Peyer's patch (tissue), 4 donors: ENCODE measurements around the gene CD248. TPM values are rescaled to one million over a fixed set of nuclear protein-coding genes. Genes with fewer than 3 reads are reported as not detected.

ENCODE experiments used
- DNase-seq, 3 donors: peaks; one replicate each; pipeline ENCODE4 v3.0.0-alpha.2; 2017 to 2019
- H3K27ac ChIP-seq, 4 donors: fragments of 200-600 bp; sonication (generic); one replicate each; pipeline ENCODE4 v1.5.1; 2016 to 2019
- H3K27me3 ChIP-seq, 2 donors: fragments of 200-600 bp; sonication (generic); one replicate each; pipeline ENCODE4 v1.5.1; 2019
- H3K36me3 ChIP-seq, 3 donors: fragments of 200-600 bp; sonication (generic); one replicate each; pipeline ENCODE4 v1.5.1; 2016 to 2019
- H3K4me1 ChIP-seq, 4 donors: fragments of 200-600 bp; sonication (generic); one replicate each; pipeline ENCODE4 v1.5.1; 2016 to 2019
- H3K4me3 ChIP-seq, 4 donors: fragments of 200-600 bp; sonication (generic); 1 replicate in 3 of 4; 2 replicates in 1 of 4; pipeline ENCODE4 v1.5.1; 2016 to 2019; ENCODE audit warnings: mild to moderate bottlenecking in 1 of 4
- H3K9me3 ChIP-seq, 4 donors: fragments of 200-600 bp; sonication (generic); one replicate each; pipeline ENCODE4 v1.5.1; 2016 to 2019; ENCODE audit warnings: mild to moderate bottlenecking in 1 of 4
- CTCF ChIP-seq, 6 experiments: fragments of 450-650 bp in 4 of 6; fragments of 200-600 bp in 2 of 6; sonication (generic) in 1 of 6; IDR thresholded peaks; one replicate each; pipeline ENCODE4 v1.5.1; 2017 to 2019; ENCODE audit warnings: antibody characterized with exemption in 6 of 6, mild to moderate bottlenecking in 3 of 6, moderate library complexity in 1 of 6
- POLR2A ChIP-seq, 2 donors: fragments of 450-650 bp; IDR thresholded peaks; one replicate each; pipeline ENCODE4 v1.5.1; 2017; ENCODE audit warnings: antibody characterized with exemption in 2 of 2, mild to moderate bottlenecking in 2 of 2, moderate library complexity in 2 of 2
- total RNA-seq, 4 donors: library from RNA; depleted of rRNA; stranded (reverse); fragments of >200 nt; gene quantifications; one replicate each; pipeline ENCODE4 v1.1.0, GENCODE V29; 2016

Gene CD248
- total RNA-seq, 4 donors from 2014 or later = 2.9 to 44.6 (median 12.0) TPM

- Histone ChIP-seq H3K4me1 (peaks cover 5 to 31% (median 19%) of the 10 kb centered on the region in 4 donors), H3K27me3 (no peaks in the 10 kb centered on the region), H3K27ac (peak within 1 kb of the TSS; percentile 61 to 81 (median 70)), H3K4me3 (peak within 1 kb of the TSS; percentile 42 to 92 (median 61)), H3K9me3 (no peaks in the 10 kb centered on the region), H3K36me3 (peaks cover 0 to 69% (median 0%) of the 10 kb centered on the region in 3 donors)
- peak; percentile 44 to 79 (median 73) for DNase-seq
- TF ChIP-seq CTCF (IDR thresholded peaks at IDR 0.05) (peak in 2 of 6 experiments; percentile 19 to 27), POLR2A (IDR thresholded peaks at IDR 0.05) (peak; percentile 26 to 45)
Observed at GRCh38 chr11:66336234-66337102, 19.6 kb upstream of the CD248 start, which contains the start of gene RIN1. Gene RIN1 (minus strand): TSS chr11:66336434. CDS start chr11:66336402, 32 bp downstream.

- no peak for DNase-seq
- Histone ChIP-seq H3K9me3 (no peaks in the 10 kb centered on the region), H3K27me3 (no peaks in the 10 kb centered on the region), H3K4me3 (peak overlapping the region; percentile 42 to 92 (median 61)), H3K27ac (peak overlapping the region; percentile 61 to 81 (median 70)), H3K36me3 (peaks cover 0 to 62% (median 0%) of the 10 kb centered on the region in 3 donors), H3K4me1 (peaks cover 5 to 31% (median 19%) of the 10 kb centered on the region in 4 donors)
- TF ChIP-seq CTCF (IDR thresholded peaks at IDR 0.05) = no peak
- TF ChIP-seq POLR2A (IDR thresholded peaks at IDR 0.05) = no peak
Observed at GRCh38 chr11:66335531-66336233, 18.8 kb upstream of the CD248 start.

GRCh38 chr11:66334605-66335442 is 18.0 kb upstream of the CD248 start:
- peaks cover 0 to 53% (median 0%) of the 10 kb centered on the region in 3 donors for H3K36me3 ChIP-seq
- no peaks in the 10 kb centered on the region for H3K27me3 ChIP-seq
- no peaks in the 10 kb centered on the region for H3K9me3 ChIP-seq
- H3K4me3 ChIP-seq = peak overlapping the region in 3 of 4 donors; percentile 42 to 92 (median 76)
- no peak for TF ChIP-seq CTCF (IDR thresholded peaks at IDR 0.05)
- TF ChIP-seq POLR2A (IDR thresholded peaks at IDR 0.05) = no peak
- peaks cover 5 to 31% (median 19%) of the 10 kb centered on the region in 4 donors for H3K4me1 ChIP-seq
- no peak for DNase-seq
- peak overlapping the region in 2 of 4 donors; percentile 67 to 72 for H3K27ac ChIP-seq

- Histone ChIP-seq H3K4me1 (peaks cover 5 to 31% (median 19%) of the 10 kb centered on the region in 4 donors), H3K27me3 (no peaks in the 10 kb centered on the region), H3K36me3 (peaks cover 0 to 45% (median 0%) of the 10 kb centered on the region in 3 donors), H3K9me3 (no peaks in the 10 kb centered on the region), H3K27ac (no peak overlapping the region), H3K4me3 (no peak overlapping the region)
- DNase-seq = no peak
- TF ChIP-seq POLR2A (IDR thresholded peaks at IDR 0.05) = no peak
- TF ChIP-seq CTCF (IDR thresholded peaks at IDR 0.05) = no peak
Observed at GRCh38 chr11:66333896-66334604, 17.2 kb upstream of the CD248 start.
